ENCODE measurements around the gene PTPRM.

DNA sequence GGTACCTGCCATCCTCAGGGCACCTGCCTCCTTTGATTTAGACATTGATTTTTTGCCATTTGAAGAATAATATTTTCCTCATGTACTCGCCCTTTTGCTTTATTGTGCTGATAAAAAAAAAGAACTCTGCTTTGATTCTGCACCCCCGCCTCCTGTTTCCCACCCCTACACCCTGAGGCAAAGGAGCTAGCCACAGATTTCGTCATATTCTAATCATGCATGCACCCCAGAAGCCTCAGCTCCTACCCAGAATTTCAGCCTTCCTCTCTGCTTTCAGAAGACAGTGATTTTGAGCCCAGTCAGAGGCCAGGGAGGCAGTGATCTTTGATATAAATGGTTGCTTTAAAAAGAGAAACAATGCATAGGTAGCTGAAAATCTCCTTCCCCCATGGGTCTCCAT lies 329.0 kb downstream of the PTPRM start:
- TF ChIP-seq, protein P1, sequence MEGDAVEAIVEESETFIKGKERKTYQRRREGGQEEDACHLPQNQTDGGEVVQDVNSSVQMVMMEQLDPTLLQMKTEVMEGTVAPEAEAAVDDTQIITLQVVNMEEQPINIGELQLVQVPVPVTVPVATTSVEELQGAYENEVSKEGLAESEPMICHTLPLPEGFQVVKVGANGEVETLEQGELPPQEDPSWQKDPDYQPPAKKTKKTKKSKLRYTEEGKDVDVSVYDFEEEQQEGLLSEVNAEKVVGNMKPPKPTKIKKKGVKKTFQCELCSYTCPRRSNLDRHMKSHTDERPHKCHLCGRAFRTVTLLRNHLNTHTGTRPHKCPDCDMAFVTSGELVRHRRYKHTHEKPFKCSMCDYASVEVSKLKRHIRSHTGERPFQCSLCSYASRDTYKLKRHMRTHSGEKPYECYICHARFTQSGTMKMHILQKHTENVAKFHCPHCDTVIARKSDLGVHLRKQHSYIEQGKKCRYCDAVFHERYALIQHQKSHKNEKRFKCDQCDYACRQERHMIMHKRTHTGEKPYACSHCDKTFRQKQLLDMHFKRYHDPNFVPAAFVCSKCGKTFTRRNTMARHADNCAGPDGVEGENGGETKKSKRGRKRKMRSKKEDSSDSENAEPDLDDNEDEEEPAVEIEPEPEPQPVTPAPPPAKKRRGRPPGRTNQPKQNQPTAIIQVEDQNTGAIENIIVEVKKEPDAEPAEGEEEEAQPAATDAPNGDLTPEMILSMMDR (conservative IDR thresholded peaks at IDR 0.05; ENCODE audit: low read depth, low read length), result no peak
- no peak for TF ChIP-seq EZH2 (IDR thresholded peaks at IDR 0.05; ENCODE audit: borderline replicate concordance, low read depth, low read length, poor library complexity, severe bottlenecking)
